ENCODE data around the gene PSAP.

PSAP gene

GRCh38 chr10:71868192-71868697 is 17.2 kb upstream of the PSAP start:
- H2BK15ac ChIP-seq (ENCODE audit: low read depth, poor library complexity, severe bottlenecking): no peak overlapping the region
- no peaks in the 10 kb centered on the region for H3K27me3 ChIP-seq (ENCODE audit: control insufficient read depth in 1 of 2, insufficient read depth in 1 of 2, low read length in 2 of 2)
- peak overlapping the region; percentile 70 for H4K91ac ChIP-seq (ENCODE audit: low read length)
- 67% methylated on average over 4 of the region's 5 CpGs for WGBS
- DNase-seq: peak; percentile 90
- no peaks in the 10 kb centered on the region for H3K9me3 ChIP-seq (ENCODE audit: control insufficient read depth, low read length)
- peak overlapping the region; percentile 2 for H3K9ac ChIP-seq (ENCODE audit: low read length)
- no peaks in the 10 kb centered on the region for H3K36me3 ChIP-seq (ENCODE audit: control insufficient read depth in 1 of 2, insufficient read depth in 2 of 2, low read depth in 1 of 2, low read length in 2 of 2)
- no peak overlapping the region for H3K4me3 ChIP-seq (ENCODE audit: insufficient read depth in 1 of 2, low read depth in 1 of 2, low read length in 2 of 2)
- H3K27ac ChIP-seq (ENCODE audit: low read length, poor library complexity, severe bottlenecking): peak overlapping the region; percentile 48
- H2AFZ ChIP-seq (ENCODE audit: low read depth, low read length): no peak overlapping the region
- H3K4ac ChIP-seq (ENCODE audit: low read depth in 1 of 2, low read length in 2 of 2): peak overlapping the region in 1 of 2 experiments; percentile 30
- peaks cover 16% of the 10 kb centered on the region for H3K4me1 ChIP-seq (ENCODE audit: control insufficient read depth, insufficient read depth, low read depth, low read length)
- H3K23ac ChIP-seq (ENCODE audit: low read length in 2 of 2): no peak overlapping the region
- peak overlapping the region in 1 of 2 experiments; percentile 42 for H2BK12ac ChIP-seq (ENCODE audit: low read length in 2 of 2)
- no peak overlapping the region for H3K4me2 ChIP-seq (ENCODE audit: low read length, poor library complexity, severe bottlenecking)
- no peak overlapping the region for H2AK5ac ChIP-seq (ENCODE audit: low read length, severe bottlenecking)
- H3K18ac ChIP-seq (ENCODE audit: low read depth in 1 of 2, low read length in 2 of 2): peak overlapping the region in 1 of 2 experiments; percentile 77
- no peaks in the 10 kb centered on the region for H3K79me1 ChIP-seq (replicated peaks; ENCODE audit: low read length, poor library complexity, severe bottlenecking)
- H2BK5ac ChIP-seq (ENCODE audit: low read depth, low read length, poor library complexity, severe bottlenecking): no peak overlapping the region
- no peak overlapping the region for H4K8ac ChIP-seq (ENCODE audit: low read length)
- H3K14ac ChIP-seq (ENCODE audit: low read length in 2 of 2): no peak overlapping the region
- H2BK120ac ChIP-seq (ENCODE audit: low read depth, low read length): no peak overlapping the region

DNA sequence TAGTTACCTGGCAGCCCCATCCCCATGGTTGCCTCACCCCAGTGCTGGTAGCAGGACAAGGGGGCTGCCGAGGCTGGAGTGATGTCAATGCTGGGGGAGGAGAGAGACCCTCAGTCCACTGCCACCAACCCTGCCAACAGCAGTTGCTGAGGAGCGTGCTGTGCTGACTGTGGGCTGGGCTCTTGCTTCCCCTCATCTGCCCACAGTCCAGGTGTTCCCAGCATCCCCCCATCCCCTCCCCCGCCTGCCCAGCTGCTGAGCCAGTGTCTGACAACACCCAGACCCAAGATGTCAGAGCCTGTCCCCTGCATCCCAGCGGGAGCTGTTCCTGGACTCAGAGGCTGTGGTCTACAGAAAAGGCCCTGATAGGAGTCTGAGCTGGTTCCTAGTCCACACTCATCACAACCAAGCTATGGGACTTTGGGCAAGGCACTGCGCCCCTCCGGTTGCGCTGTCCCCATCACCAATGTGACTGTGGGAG is 14.6 kb upstream of the PSAP start:
- Histone ChIP-seq H3K14ac (ENCODE audit: low read length in 2 of 2) (no peak overlapping the region), H3K4me1 (ENCODE audit: control insufficient read depth, insufficient read depth, low read depth, low read length) (peaks cover 16% of the 10 kb centered on the region), H2BK12ac (ENCODE audit: low read length in 2 of 2) (peak overlapping the region in 1 of 2 experiments; percentile 76), H3K23ac (ENCODE audit: low read length in 2 of 2) (no peak overlapping the region), H3K36me3 (ENCODE audit: control insufficient read depth in 1 of 2, insufficient read depth in 2 of 2, low read depth in 1 of 2, low read length in 2 of 2) (no peaks in the 10 kb centered on the region), H2AK5ac (ENCODE audit: low read length, severe bottlenecking) (no peak overlapping the region), H3K4me3 (ENCODE audit: insufficient read depth in 1 of 2, low read depth in 1 of 2, low read length in 2 of 2) (no peak overlapping the region), H3K9me3 (ENCODE audit: control insufficient read depth, low read length) (no peaks in the 10 kb centered on the region), H3K18ac (ENCODE audit: low read depth in 1 of 2, low read length in 2 of 2) (peak overlapping the region in 1 of 2 experiments; percentile 58), H2BK120ac (ENCODE audit: low read depth, low read length) (no peak overlapping the region), H3K4me2 (ENCODE audit: low read length, poor library complexity, severe bottlenecking) (no peak overlapping the region), H3K4ac (ENCODE audit: low read depth in 1 of 2, low read length in 2 of 2) (no peak overlapping the region), H2AFZ (ENCODE audit: low read depth, low read length) (no peak overlapping the region), H3K79me1 (replicated peaks; ENCODE audit: low read length, poor library complexity, severe bottlenecking) (no peaks in the 10 kb centered on the region), H4K91ac (ENCODE audit: low read length) (no peak overlapping the region), H3K27me3 (ENCODE audit: control insufficient read depth in 1 of 2, insufficient read depth in 1 of 2, low read length in 2 of 2) (no peaks in the 10 kb centered on the region), H2BK5ac (ENCODE audit: low read depth, low read length, poor library complexity, severe bottlenecking) (no peak overlapping the region), H3K9ac (ENCODE audit: low read length) (no peak overlapping the region), H2BK15ac (ENCODE audit: low read depth, poor library complexity, severe bottlenecking) (no peak overlapping the region), H3K27ac (ENCODE audit: low read length, poor library complexity, severe bottlenecking) (no peak overlapping the region), H4K8ac (ENCODE audit: low read length) (no peak overlapping the region)
- DNase-seq: no peak
- 86% methylated on average over 7 of the region's 7 CpGs for WGBS

DNA sequence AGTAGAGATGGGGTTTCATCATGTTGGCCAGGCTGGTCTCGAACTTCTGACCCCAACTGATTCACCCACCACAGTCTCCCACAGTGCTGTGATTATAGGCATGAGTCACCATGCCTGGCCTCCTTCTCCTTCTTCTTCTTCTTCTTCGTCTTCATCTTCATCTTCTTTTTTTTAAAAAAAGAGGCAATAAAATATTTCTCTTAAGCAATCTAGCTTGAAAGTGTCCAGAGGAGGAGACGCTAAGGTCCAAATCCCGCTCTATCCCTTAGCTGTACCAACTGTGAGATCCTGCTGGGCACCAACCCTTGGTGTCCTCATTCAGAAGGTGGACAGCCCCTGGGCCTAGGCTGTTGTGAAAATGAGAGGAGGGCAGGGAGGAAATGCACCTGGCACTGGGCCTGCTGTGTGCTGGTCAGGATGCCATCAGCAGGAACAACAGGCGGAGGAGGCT is 13.9 kb upstream of the PSAP start:
- no peak overlapping the region for H4K8ac ChIP-seq (ENCODE audit: low read length)
- no peak overlapping the region for H2BK15ac ChIP-seq (ENCODE audit: low read depth, poor library complexity, severe bottlenecking)
- no peak overlapping the region for H3K18ac ChIP-seq (ENCODE audit: low read depth in 1 of 2, low read length in 2 of 2)
- no peak overlapping the region for H4K91ac ChIP-seq (ENCODE audit: low read length)
- H2AFZ ChIP-seq (ENCODE audit: low read depth, low read length): no peak overlapping the region
- H3K4ac ChIP-seq (ENCODE audit: low read depth in 1 of 2, low read length in 2 of 2): no peak overlapping the region
- H3K23ac ChIP-seq (ENCODE audit: low read length in 2 of 2): no peak overlapping the region
- no peak overlapping the region for H3K4me3 ChIP-seq (ENCODE audit: insufficient read depth in 1 of 2, low read depth in 1 of 2, low read length in 2 of 2)
- H3K9me3 ChIP-seq (ENCODE audit: control insufficient read depth, low read length): no peaks in the 10 kb centered on the region
- DNase-seq: peak; percentile 76
- no peak overlapping the region for H2AK5ac ChIP-seq (ENCODE audit: low read length, severe bottlenecking)
- H3K4me2 ChIP-seq (ENCODE audit: low read length, poor library complexity, severe bottlenecking): no peak overlapping the region
- H3K79me1 ChIP-seq (replicated peaks; ENCODE audit: low read length, poor library complexity, severe bottlenecking): no peaks in the 10 kb centered on the region
- no peak overlapping the region for H3K9ac ChIP-seq (ENCODE audit: low read length)
- WGBS: 94% methylated on average over 3 of the region's 5 CpGs
- H3K14ac ChIP-seq (ENCODE audit: low read length in 2 of 2): no peak overlapping the region
- H2BK120ac ChIP-seq (ENCODE audit: low read depth, low read length): no peak overlapping the region
- no peaks in the 10 kb centered on the region for H3K36me3 ChIP-seq (ENCODE audit: control insufficient read depth in 1 of 2, insufficient read depth in 2 of 2, low read depth in 1 of 2, low read length in 2 of 2)
- no peaks in the 10 kb centered on the region for H3K27me3 ChIP-seq (ENCODE audit: control insufficient read depth in 1 of 2, insufficient read depth in 1 of 2, low read length in 2 of 2)
- H3K27ac ChIP-seq (ENCODE audit: low read length, poor library complexity, severe bottlenecking): no peak overlapping the region
- no peak overlapping the region for H2BK5ac ChIP-seq (ENCODE audit: low read depth, low read length, poor library complexity, severe bottlenecking)
- peaks cover 18% of the 10 kb centered on the region for H3K4me1 ChIP-seq (ENCODE audit: control insufficient read depth, insufficient read depth, low read depth, low read length)
- peak overlapping the region in 1 of 2 experiments; percentile 65 for H2BK12ac ChIP-seq (ENCODE audit: low read length in 2 of 2)

- Histone ChIP-seq H3K23ac (ENCODE audit: low read length in 2 of 2) (no peak overlapping the region), H3K4me1 (ENCODE audit: control insufficient read depth, insufficient read depth, low read depth, low read length) (peaks cover 19% of the 10 kb centered on the region), H3K4ac (ENCODE audit: low read depth in 1 of 2, low read length in 2 of 2) (no peak overlapping the region), H3K14ac (ENCODE audit: low read length in 2 of 2) (no peak overlapping the region), H2BK5ac (ENCODE audit: low read depth, low read length, poor library complexity, severe bottlenecking) (no peak overlapping the region), H2BK12ac (ENCODE audit: low read length in 2 of 2) (peak overlapping the region in 1 of 2 experiments; percentile 2), H3K18ac (ENCODE audit: low read depth in 1 of 2, low read length in 2 of 2) (no peak overlapping the region), H2BK15ac (ENCODE audit: low read depth, poor library complexity, severe bottlenecking) (peak overlapping the region; percentile 30), H2AK5ac (ENCODE audit: low read length, severe bottlenecking) (peak overlapping the region; percentile 17), H3K27ac (ENCODE audit: low read length, poor library complexity, severe bottlenecking) (no peak overlapping the region), H2AFZ (ENCODE audit: low read depth, low read length) (no peak overlapping the region), H3K36me3 (ENCODE audit: control insufficient read depth in 1 of 2, insufficient read depth in 2 of 2, low read depth in 1 of 2, low read length in 2 of 2) (no peaks in the 10 kb centered on the region), H3K4me2 (ENCODE audit: low read length, poor library complexity, severe bottlenecking) (no peak overlapping the region), H4K91ac (ENCODE audit: low read length) (no peak overlapping the region), H3K79me1 (replicated peaks; ENCODE audit: low read length, poor library complexity, severe bottlenecking) (no peaks in the 10 kb centered on the region), H2BK120ac (ENCODE audit: low read depth, low read length) (no peak overlapping the region), H3K27me3 (ENCODE audit: control insufficient read depth in 1 of 2, insufficient read depth in 1 of 2, low read length in 2 of 2) (no peaks in the 10 kb centered on the region), H3K9me3 (ENCODE audit: control insufficient read depth, low read length) (no peaks in the 10 kb centered on the region), H3K9ac (ENCODE audit: low read length) (no peak overlapping the region), H3K4me3 (ENCODE audit: insufficient read depth in 1 of 2, low read depth in 1 of 2, low read length in 2 of 2) (no peak overlapping the region), H4K8ac (ENCODE audit: low read length) (no peak overlapping the region)
- WGBS: 94% methylated on average over 6 of the region's 6 CpGs
- DNase-seq: peak; percentile 36
These were observed 12.2 kb upstream of the PSAP start for GRCh38 chr10:71863203-71863602.

Data from mesenchymal stem cell (in vitro differentiated cells and primary cell).